ENCODE measurements around the gene KRTAP27-1. TPM values are rescaled to one million over a fixed set of nuclear protein-coding genes. Genes with fewer than 3 reads are reported as not detected.

The KRTAP27-1 gene
- total and polyA plus RNA-seq, 2 of the 8 experiments (the other 6 are each of a cell fraction or from before 2014, with no cell fraction given): not detected

DNA sequence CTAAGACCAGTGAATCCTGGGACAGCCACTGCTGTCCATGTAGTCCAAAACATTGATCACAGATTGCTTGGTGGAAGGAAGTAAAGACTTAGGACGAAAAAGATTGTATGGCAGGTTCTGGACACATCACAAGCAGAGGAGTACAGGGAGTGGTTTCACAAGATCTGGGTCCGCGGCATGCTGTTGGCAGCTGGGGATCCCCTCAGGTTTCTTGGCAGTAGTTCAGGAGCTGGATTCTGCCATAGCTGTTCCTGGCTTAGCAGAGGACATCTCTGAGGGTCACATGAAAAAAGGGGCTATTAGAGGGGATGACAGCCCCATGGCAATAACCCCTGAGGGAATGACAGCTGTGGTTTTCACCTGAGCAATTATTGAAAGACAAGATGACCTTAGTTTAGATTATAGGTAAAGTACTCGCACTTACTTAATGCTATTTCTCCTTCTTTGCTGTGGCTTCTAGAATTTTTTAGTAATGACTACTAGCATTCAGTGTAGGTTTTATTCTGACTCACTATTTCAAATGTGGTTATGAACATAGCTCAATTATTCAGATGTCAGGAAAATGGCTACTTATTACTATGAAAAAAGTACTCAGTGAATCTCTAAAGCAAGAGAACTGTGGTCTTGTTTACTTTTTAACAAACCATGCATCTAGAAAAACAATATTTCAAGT is 8.2 kb downstream of the KRTAP27-1 start:
- no peaks in the 10 kb centered on the region for H3K4me1 ChIP-seq (replicated peaks in 1 of 4; ENCODE audit: control insufficient read depth in 3 of 4, insufficient read depth in 4 of 4, low read length in 3 of 4)
- WGBS, 2 experiments (ENCODE audit: extremely low coverage in 1 of 2, insufficient coverage in 1 of 2, insufficient read length in 1 of 2, insufficient replicate concordance in 2 of 2, low coverage in 1 of 2, low lambda C conversion rate in 2 of 2, missing lambda C conversion rate in 1 of 2): 88% methylated on average over 4 of the region's 4 CpGs; no CpG with 5 or more reads in 1 of the 2 experiments
- H3K23ac ChIP-seq (ENCODE audit: insufficient read length): no peak overlapping the region
- no peak overlapping the region for H3K18ac ChIP-seq (ENCODE audit: extremely low read depth, low read length)
- DNase-seq (ENCODE audit: low read depth in 1 of 2, low spot score in 2 of 2): no peak
- no peak overlapping the region for H3K4me2 ChIP-seq (ENCODE audit: insufficient read depth in 1 of 2, low read depth in 2 of 2, low read length in 2 of 2)
- no peaks in the 10 kb centered on the region for H3K36me3 ChIP-seq (ENCODE audit: control insufficient read depth in 2 of 4, insufficient read depth in 4 of 4, low read length in 3 of 4)
- FAIRE-seq: no peak
- H2BK15ac ChIP-seq (ENCODE audit: low read length): no peak overlapping the region
- no peak for TF ChIP-seq SP4 (IDR thresholded peaks at IDR 0.05; ENCODE audit: low read length)
- no peak for TF ChIP-seq RFX5 (IDR thresholded peaks at IDR 0.05; ENCODE audit: borderline replicate concordance, low read depth, low read length)
- no peak overlapping the region for H2BK20ac ChIP-seq (ENCODE audit: low read length)
- no peaks in the 10 kb centered on the region for H3K79me2 ChIP-seq (ENCODE audit: control insufficient read depth in 1 of 2, insufficient read depth in 2 of 2, low read length in 2 of 2)
- H4K20me1 ChIP-seq (replicated peaks in 1 of 2; ENCODE audit: control insufficient read depth in 1 of 2, insufficient read depth in 2 of 2, low read length in 2 of 2): no peaks in the 10 kb centered on the region
- H3K23me2 ChIP-seq (ENCODE audit: low read depth, low read length): no peaks in the 10 kb centered on the region
- H3K79me1 ChIP-seq (ENCODE audit: low read depth, low read length): no peaks in the 10 kb centered on the region
- H2AFZ ChIP-seq (ENCODE audit: low read length): no peak overlapping the region
- ChIA-PET POLR2A (ENCODE audit: partially characterized antibody) (no interaction called here), CTCF (ENCODE audit: partially characterized antibody) (interaction anchor here (0.6 to 2.1 kb wide), 5 partner anchors 10 to 134 kb away, joined by 3 to 8 read pairs (median 4); no protein-coding TSS in a partner anchor)
- no peak overlapping the region for H4K5ac ChIP-seq (ENCODE audit: insufficient read length, low read depth, low read length)
- no peak overlapping the region for H3K56ac ChIP-seq (replicated peaks; ENCODE audit: insufficient read length, low read depth, low read length)
- no peak overlapping the region for H3K4ac ChIP-seq (replicated peaks; ENCODE audit: insufficient read length, low read depth, low read length)
- H3K9me3 ChIP-seq (ENCODE audit: insufficient read depth in 2 of 2, low read depth in 1 of 2, low read length in 1 of 2): peaks cover 0 to 4% of the 10 kb centered on the region in 2 experiments; a peak in 1 of 4 replicates
- H2AK5ac ChIP-seq (ENCODE audit: low read depth, low read length): no peak overlapping the region
- no peak overlapping the region; the same call in 1 of the 2 replicates for H3K27ac ChIP-seq (ENCODE audit: low read depth, low read length)
- H3K9ac ChIP-seq (replicated peaks in 1 of 4; ENCODE audit: extremely low read depth in 1 of 4, low read depth in 3 of 4, low read length in 3 of 4): no peak overlapping the region
- no peak overlapping the region for H3K4me3 ChIP-seq (ENCODE audit: extremely low read depth in 1 of 4, insufficient read depth in 2 of 4, low read depth in 3 of 4, low read length in 4 of 4)
- no peak overlapping the region for H3K14ac ChIP-seq (ENCODE audit: insufficient read length)
- H4K8ac ChIP-seq (ENCODE audit: extremely low read depth, insufficient read depth, low read length): no peak overlapping the region
- H4K91ac ChIP-seq (replicated peaks; ENCODE audit: insufficient read length, low read length): no peak overlapping the region
- H2BK12ac ChIP-seq (ENCODE audit: low read depth, low read length): no peak overlapping the region
- no peak overlapping the region for H2BK5ac ChIP-seq (ENCODE audit: low read depth, low read length)
- no peak overlapping the region for H2BK120ac ChIP-seq (replicated peaks; ENCODE audit: low read depth, low read length)
- no peaks in the 10 kb centered on the region for H3K27me3 ChIP-seq (replicated peaks in 1 of 4; ENCODE audit: control insufficient read depth in 3 of 4, extremely low read depth in 1 of 4, insufficient read depth in 3 of 4, low read length in 3 of 4)

Measured in H1 (cell line).